ENCODE measurements around the gene PRMT1. TPM values are rescaled to one million over a fixed set of nuclear protein-coding genes. Genes with fewer than 3 reads are reported as not detected.

Gene PRMT1
- total RNA-seq, 4 donors from 2014 or later, result 102 to 117 (median 108) TPM

DNA sequence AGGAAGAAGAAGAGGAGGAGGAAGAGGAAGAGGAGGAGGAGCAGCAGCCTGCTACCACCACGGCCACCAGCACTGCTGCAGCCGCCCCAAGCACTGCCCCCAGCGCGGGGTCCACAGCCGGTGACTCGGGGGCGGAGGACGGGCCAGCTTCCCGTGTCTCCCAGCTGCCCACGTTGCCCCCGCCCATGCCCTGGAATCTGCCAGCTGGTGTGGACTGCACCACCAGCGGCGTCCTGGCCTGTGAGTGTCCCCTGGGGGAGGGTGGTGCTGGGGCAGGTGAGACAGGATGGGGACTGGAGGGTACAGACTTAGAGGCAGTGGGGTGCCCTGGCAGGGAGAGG is 23.6 kb upstream of the PRMT1 start:
- DNase-seq (ENCODE audit: low spot score in 2 of 2), result no peak
- no peak overlapping the region for H3K4me3 ChIP-seq (ENCODE audit: low read depth, poor library complexity, severe bottlenecking)
- no peak for TF ChIP-seq POLR2A (IDR thresholded peaks at IDR 0.05)
- no peak for TF ChIP-seq CTCF (IDR thresholded peaks at IDR 0.05)
- WGBS, 2 donors, result 88 to 94% methylated on average over 11 to 13 of the region's 13 CpGs
- intact Hi-C loops (cut with DNase I; ENCODE audit: low total_unique reads), result no loop called here

GRCh38 chr19:49654581-49654980 is 22.5 kb upstream of the PRMT1 start:
- intact Hi-C loops (cut with DNase I; ENCODE audit: low total_unique reads), result no loop called here
- 86 to 93% methylated on average over 10 of the region's 10 CpGs for WGBS, 2 donors
- TF ChIP-seq CTCF (IDR thresholded peaks at IDR 0.05), result no peak
- no peak for TF ChIP-seq POLR2A (IDR thresholded peaks at IDR 0.05)

GRCh38 chr19:49655570-49656455 is 21.3 kb upstream of the PRMT1 start:
- TF ChIP-seq POLR2A (IDR thresholded peaks at IDR 0.05) (no peak), CTCF (IDR thresholded peaks at IDR 0.05) (no peak)
- DNase-seq (ENCODE audit: low spot score in 2 of 2), result no peak
- 90% methylated on average over 23 of the region's 23 CpGs for WGBS, 2 donors
- H3K4me3 ChIP-seq (ENCODE audit: low read depth, poor library complexity, severe bottlenecking), result no peak overlapping the region
- intact Hi-C loops (cut with DNase I; ENCODE audit: low total_unique reads), result no loop called here

More at GRCh38 chr19:49654581-49654980, 22.5 kb upstream of the PRMT1 start:
- no peak overlapping the region for H3K4me3 ChIP-seq (ENCODE audit: low read depth, poor library complexity, severe bottlenecking)
- no peak for DNase-seq (ENCODE audit: low spot score in 2 of 2)

DNA sequence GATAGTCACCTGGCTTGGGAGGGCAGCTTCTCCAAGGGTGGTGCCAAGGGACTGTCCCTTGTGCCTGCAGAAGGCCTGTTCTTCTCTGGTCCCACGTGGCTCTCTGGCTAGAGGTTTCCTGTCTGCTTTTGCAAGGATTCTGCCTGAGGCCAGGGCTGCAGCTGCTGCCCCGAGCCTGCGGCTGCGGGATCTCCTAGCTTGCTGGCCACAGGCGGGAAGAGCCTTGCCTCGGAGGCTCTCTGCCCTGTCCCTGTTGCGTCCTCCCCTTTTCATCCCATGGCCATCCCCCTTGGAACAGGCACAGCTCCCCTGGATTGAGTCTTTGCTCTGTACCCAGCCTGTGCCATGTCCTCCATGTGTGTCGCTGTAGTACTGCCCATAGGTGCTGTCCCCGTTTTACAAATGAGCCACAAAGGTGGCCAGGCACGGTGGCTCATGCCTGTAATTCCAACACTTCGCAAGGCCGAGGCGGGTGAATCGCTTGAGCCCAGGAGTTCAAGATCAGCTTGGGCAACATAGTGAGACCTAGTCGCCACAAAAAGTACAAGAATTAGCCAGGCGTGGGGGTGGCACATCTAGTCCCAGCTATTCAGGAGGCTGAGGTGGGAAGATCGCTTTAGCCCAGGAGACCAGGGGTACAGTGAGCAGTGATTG is 20.5 kb upstream of the PRMT1 start:
- DNase-seq (ENCODE audit: low spot score in 2 of 2), result no peak
- intact Hi-C loops (cut with DNase I; ENCODE audit: low total_unique reads), result no loop called here
- no peak for TF ChIP-seq CTCF (IDR thresholded peaks at IDR 0.05)
- no peak for TF ChIP-seq POLR2A (IDR thresholded peaks at IDR 0.05)
- H3K4me3 ChIP-seq (ENCODE audit: low read depth, poor library complexity, severe bottlenecking), result no peak overlapping the region
- WGBS, 2 donors, result 86 to 94% methylated on average over 12 to 16 of the region's 17 CpGs

GRCh38 chr19:49657493-49658138 is 19.5 kb upstream of the PRMT1 start:
- intact Hi-C loops (cut with DNase I; ENCODE audit: low total_unique reads), result no loop called here
- no peak overlapping the region for H3K4me3 ChIP-seq (ENCODE audit: low read depth, poor library complexity, severe bottlenecking)
- WGBS, 2 donors, result 90 to 93% methylated on average over 18 to 19 of the region's 22 CpGs
- DNase-seq (ENCODE audit: low spot score in 2 of 2), result no peak
- TF ChIP-seq CTCF (IDR thresholded peaks at IDR 0.05) (no peak), POLR2A (IDR thresholded peaks at IDR 0.05) (no peak)

Measured in lower leg skin (tissue), 4 donors.